ENCODE data around the gene BACH2. TPM values are rescaled to one million over a fixed set of nuclear protein-coding genes. Genes with fewer than 3 reads are reported as not detected.

BACH2 gene
- total RNA-seq, 1 donor from 2014 or later, result 5.0 TPM

DNA sequence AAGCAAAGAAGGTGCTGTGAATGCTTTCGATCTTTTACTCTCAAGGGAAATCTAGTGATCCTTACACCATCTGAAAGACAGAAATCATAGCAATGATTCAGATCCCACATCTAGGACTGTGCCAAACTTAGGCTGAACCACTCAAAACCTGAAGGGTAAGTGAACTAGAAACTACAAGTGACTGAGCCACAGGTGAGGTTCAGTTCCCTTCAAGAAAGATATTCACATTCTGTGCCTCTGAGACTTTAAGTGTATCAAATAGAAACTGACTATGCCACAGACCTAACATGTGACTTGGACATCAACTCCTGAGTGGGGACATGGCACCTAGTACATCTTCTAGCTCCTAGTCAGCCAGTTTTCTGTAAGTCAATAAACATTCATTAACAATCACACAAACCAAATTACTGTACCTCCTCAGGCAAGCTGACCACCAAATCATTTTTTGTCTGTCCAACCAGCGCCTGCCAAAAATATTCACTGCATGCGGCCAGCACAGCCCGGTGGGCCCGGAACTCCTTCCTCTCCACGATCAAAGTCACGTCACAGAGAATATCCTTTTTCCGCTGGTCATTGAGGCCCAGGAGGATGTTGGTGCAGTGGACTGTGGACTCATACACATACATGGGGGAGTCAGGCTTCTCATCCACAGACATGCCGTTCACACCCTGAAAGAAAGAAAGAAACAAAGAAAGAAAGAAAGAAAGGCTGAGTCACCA is 288.3 kb downstream of the BACH2 start:
- H3K4me3 ChIP-seq (ENCODE audit: low read depth, low read length), result no peak overlapping the region
- no peak for DNase-seq (ENCODE audit: low read depth)
- H3K36me3 ChIP-seq (ENCODE audit: control insufficient read depth, insufficient read depth, low read length), result no peaks in the 10 kb centered on the region
- TF ChIP-seq, protein P1, sequence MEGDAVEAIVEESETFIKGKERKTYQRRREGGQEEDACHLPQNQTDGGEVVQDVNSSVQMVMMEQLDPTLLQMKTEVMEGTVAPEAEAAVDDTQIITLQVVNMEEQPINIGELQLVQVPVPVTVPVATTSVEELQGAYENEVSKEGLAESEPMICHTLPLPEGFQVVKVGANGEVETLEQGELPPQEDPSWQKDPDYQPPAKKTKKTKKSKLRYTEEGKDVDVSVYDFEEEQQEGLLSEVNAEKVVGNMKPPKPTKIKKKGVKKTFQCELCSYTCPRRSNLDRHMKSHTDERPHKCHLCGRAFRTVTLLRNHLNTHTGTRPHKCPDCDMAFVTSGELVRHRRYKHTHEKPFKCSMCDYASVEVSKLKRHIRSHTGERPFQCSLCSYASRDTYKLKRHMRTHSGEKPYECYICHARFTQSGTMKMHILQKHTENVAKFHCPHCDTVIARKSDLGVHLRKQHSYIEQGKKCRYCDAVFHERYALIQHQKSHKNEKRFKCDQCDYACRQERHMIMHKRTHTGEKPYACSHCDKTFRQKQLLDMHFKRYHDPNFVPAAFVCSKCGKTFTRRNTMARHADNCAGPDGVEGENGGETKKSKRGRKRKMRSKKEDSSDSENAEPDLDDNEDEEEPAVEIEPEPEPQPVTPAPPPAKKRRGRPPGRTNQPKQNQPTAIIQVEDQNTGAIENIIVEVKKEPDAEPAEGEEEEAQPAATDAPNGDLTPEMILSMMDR (IDR thresholded peaks at IDR 0.05; ENCODE audit: insufficient read depth, low read length, poor library complexity, severe bottlenecking), result no peak
- H3K27me3 ChIP-seq (ENCODE audit: control insufficient read depth, insufficient read depth, low read length), result no peaks in the 10 kb centered on the region

DNA sequence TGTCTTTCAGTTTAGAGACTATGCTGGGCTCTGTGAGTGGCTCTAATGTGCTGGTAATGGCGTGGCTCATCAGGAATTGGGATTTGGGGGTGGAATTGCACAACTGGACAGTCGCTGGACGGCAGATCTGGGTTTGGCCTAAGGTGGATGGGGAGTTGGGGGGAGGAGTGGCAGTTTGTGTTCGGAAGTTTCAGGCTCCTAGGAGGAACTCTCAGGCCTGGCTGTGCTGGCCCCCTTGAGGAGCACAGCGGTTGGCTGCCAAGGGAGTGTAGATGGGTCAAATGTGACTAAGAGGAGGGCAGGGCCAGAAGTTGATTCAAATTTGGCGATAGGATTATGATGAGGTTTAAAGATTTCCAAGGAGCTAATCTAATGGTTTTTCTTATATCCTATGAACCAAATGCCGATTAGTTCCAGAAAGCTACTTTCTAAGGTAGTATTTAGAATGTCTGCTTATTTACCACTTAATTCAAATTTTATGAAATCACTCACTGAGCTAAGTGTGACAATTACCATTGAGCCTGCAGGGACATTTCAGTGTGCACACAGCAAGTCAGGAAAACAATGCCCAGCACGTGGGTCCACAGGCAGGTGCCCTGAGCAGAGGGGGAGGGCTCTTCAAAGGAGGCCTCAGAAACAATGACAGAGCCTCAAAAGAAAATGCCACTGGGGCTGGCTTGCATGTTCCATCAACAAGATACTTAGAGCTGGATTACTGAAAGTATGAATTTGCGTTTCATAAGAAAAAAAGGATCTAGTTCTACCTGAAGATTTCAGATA is 291.4 kb downstream of the BACH2 start:
- H3K4me3 ChIP-seq (ENCODE audit: low read depth, low read length), result no peak overlapping the region
- no peaks in the 10 kb centered on the region for H3K27me3 ChIP-seq (ENCODE audit: control insufficient read depth, insufficient read depth, low read length)
- no peak for DNase-seq (ENCODE audit: low read depth)
- no peaks in the 10 kb centered on the region for H3K36me3 ChIP-seq (ENCODE audit: control insufficient read depth, insufficient read depth, low read length)
- TF ChIP-seq, protein P1 (IDR thresholded peaks at IDR 0.05; ENCODE audit: insufficient read depth, low read length, poor library complexity, severe bottlenecking), result no peak

DNA sequence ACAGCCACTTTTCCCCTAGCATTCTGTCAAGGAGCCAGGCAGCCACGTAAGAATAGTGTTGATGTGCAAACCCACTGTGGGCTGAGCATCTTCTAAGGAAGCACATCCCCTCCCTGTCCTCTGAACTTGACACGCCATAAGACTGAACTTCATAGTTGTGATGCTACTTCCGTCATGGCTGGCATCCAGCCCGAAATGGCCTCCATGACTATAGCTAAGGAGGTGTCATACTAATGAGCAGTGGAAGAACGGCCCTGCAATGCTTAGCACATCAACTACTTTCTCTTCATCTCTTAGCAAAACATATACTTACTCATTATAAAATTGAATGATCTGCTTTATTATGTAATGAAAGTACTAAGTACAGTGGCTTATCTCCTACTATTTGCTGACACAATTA is 292.1 kb downstream of the BACH2 start:
- no peaks in the 10 kb centered on the region for H3K36me3 ChIP-seq (ENCODE audit: control insufficient read depth, insufficient read depth, low read length)
- TF ChIP-seq, protein P1 (IDR thresholded peaks at IDR 0.05; ENCODE audit: insufficient read depth, low read length, poor library complexity, severe bottlenecking), result no peak
- no peak for DNase-seq (ENCODE audit: low read depth)
- H3K4me3 ChIP-seq (ENCODE audit: low read depth, low read length), result no peak overlapping the region
- H3K27me3 ChIP-seq (ENCODE audit: control insufficient read depth, insufficient read depth, low read length), result no peaks in the 10 kb centered on the region

DNA sequence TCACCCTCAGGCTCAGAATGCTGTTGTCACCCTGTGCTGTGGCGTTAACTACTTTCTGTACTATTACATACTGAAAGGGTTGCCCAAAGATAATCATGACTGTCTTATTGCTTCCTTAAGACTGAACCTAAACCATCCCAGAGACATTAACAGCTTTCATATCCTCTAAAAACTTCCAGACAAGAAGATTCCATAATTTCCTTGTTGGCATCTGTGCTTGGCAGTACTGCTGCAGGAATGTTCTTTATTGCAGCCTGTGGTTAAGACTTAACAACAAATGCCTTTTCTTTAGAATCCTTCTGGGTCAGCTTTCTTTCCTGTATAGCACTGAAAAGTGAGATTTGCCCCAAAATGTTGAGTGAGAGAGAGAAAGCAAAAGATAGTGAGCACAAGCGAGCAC is 292.7 kb downstream of the BACH2 start:
- no peaks in the 10 kb centered on the region for H3K27me3 ChIP-seq (ENCODE audit: control insufficient read depth, insufficient read depth, low read length)
- TF ChIP-seq, protein P1 (IDR thresholded peaks at IDR 0.05; ENCODE audit: insufficient read depth, low read length, poor library complexity, severe bottlenecking), result no peak
- no peak overlapping the region for H3K4me3 ChIP-seq (ENCODE audit: low read depth, low read length)
- no peaks in the 10 kb centered on the region for H3K36me3 ChIP-seq (ENCODE audit: control insufficient read depth, insufficient read depth, low read length)
- no peak for DNase-seq (ENCODE audit: low read depth)

DNA sequence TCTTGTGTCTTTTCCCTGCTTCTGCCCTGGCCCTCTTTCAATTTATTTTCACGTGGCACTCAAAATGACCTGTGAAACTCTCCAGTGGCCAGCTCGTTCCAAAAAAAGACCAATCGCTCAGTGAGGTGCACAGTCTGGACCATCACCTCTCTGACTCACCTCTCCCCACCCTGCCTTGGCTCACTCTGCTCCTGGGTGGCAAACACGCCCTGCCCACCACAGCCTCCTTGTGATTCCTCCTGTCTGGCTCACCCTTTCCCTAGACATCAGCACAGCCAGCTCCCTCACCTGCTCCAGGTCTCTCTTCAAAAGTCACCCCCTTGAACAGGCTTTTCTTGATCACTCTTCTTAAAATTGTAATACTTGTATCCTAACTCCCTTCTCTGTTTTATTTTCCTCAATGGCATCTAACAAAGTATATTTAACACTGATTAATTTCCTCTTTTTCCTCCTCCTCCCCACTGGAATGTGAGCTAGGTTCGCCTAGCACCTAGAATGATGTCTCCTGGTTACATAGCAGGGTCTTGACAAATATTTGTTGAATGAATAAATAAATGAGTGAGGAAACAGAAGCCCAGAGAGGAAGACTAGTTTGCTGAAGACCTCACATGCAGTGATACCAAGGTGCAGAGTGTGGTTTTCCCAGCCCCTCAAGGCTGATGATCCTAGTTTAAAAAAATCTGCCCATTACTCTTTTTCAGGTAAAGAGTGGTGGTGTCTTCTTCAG is 293.4 kb downstream of the BACH2 start:
- TF ChIP-seq, protein P1 (IDR thresholded peaks at IDR 0.05; ENCODE audit: insufficient read depth, low read length, poor library complexity, severe bottlenecking), result no peak
- no peak for DNase-seq (ENCODE audit: low read depth)
- Histone ChIP-seq H3K4me3 (ENCODE audit: low read depth, low read length) (no peak overlapping the region), H3K27me3 (ENCODE audit: control insufficient read depth, insufficient read depth, low read length) (no peaks in the 10 kb centered on the region), H3K36me3 (ENCODE audit: control insufficient read depth, insufficient read depth, low read length) (no peaks in the 10 kb centered on the region)

Measured in kidney epithelial cell (primary cell).